NB4 (cell line): ENCODE data around the gene ZDHHC15.

Experiments
- MYC ChIP-seq: IDR thresholded peaks from 2 replicates; pipeline ENCODE4 v1.6.1; 2011; ENCODE audit warnings: low read depth, low read length
- TF ChIP-seq, protein P1 (sequence below): IDR thresholded peaks from one replicate; pipeline ENCODE4 v1.5.1; 2012; ENCODE audit warnings: low read depth, low read length

DNA sequence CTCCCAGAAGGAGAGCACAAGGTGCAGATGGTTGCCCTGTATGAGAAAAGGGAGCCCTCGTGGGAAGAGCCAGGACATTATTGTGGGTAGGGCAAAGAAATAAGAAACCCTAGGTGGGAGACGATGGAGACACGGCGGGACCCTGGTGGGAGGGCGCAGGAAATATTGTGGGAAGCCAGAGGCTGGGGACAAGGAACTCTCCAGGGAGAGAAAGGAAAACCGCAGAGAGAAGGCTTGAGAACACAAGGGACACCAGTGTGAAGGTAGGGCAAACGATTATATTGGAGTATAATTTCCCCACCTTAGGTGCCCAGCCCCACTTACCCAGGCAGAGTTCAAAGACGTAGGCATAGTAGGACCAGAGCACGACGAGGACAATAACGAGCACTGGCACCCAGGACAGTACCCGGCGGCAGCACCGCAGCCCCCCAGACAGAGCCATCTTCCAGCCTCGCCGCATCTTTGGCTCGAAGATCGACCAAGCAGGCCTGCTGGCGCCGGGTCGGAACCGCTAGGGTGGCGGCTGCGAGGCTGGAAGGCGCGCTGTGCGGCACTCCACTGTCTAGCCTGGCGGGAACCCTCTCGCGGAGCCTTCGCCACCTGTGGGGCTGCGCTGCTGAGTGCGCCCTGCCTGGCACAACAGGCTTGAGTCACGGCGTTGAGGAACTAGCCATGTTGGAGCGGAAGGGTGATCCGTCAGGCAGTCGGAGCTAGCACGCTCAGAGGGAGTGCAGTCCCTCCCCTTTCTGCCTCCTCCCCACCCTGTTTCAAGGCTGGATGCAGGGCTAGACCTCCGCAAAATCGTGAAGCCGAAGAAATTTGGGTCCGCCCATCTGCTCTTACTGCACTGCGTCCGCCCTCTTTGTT, at the start of gene ZDHHC15:
- TF ChIP-seq MYC = no peak
- TF ChIP-seq, protein P1, sequence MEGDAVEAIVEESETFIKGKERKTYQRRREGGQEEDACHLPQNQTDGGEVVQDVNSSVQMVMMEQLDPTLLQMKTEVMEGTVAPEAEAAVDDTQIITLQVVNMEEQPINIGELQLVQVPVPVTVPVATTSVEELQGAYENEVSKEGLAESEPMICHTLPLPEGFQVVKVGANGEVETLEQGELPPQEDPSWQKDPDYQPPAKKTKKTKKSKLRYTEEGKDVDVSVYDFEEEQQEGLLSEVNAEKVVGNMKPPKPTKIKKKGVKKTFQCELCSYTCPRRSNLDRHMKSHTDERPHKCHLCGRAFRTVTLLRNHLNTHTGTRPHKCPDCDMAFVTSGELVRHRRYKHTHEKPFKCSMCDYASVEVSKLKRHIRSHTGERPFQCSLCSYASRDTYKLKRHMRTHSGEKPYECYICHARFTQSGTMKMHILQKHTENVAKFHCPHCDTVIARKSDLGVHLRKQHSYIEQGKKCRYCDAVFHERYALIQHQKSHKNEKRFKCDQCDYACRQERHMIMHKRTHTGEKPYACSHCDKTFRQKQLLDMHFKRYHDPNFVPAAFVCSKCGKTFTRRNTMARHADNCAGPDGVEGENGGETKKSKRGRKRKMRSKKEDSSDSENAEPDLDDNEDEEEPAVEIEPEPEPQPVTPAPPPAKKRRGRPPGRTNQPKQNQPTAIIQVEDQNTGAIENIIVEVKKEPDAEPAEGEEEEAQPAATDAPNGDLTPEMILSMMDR = no peak
